ENCODE data around the gene CCHCR1. TPM values are rescaled to one million over a fixed set of nuclear protein-coding genes. Genes with fewer than 3 reads are reported as not detected.

Gene CCHCR1
- total and polyA plus RNA-seq, 2 of the 13 experiments (the other 11 are each of a cell fraction or from before 2014, with no cell fraction given), result 14.6 to 28.2 TPM

- no peak overlapping the region for H2AFZ ChIP-seq (ENCODE audit: low read length)
- H3K9ac ChIP-seq (ENCODE audit: insufficient read depth, low read depth, low read length), result no peak overlapping the region
- BruUV-seq (replicated peaks), result no TSS peak
- ATAC-seq, result no peak
- H3K4me3 ChIP-seq (replicated peaks in 1 of 3; ENCODE audit: insufficient read depth in 1 of 3, low read depth in 2 of 3, low read length in 3 of 3), result no peak overlapping the region
- no peaks in the 10 kb centered on the region for H3K9me3 ChIP-seq (ENCODE audit: low read length)
- ChIA-PET CTCF (ENCODE audit: low intra/inter-chr PET ratio, low total read pairs) (no interaction called here), POLR2A (no interaction called here)
- H4K20me1 ChIP-seq (ENCODE audit: insufficient read depth, low read length), result no peaks in the 10 kb centered on the region
- peaks cover 7% of the 10 kb centered on the region for H3K4me1 ChIP-seq (ENCODE audit: insufficient read depth, low read length)
- 21% methylated on average over 12 of the region's 12 CpGs for WGBS (ENCODE audit: low lambda C conversion rate)
- intact Hi-C loops (cut with micrococcal nuclease; ENCODE audit: unreplicated experiment) (loop anchor here (2.0 kb wide), 1 partner anchor 17 kb away; no protein-coding TSS in a partner anchor), in situ Hi-C loops (cut with HindIII; ENCODE audit: extremely low pct_ligation_motif_present, low pct_unique_long_range_greater_than_20kb) (no loop called here)
- TF ChIP-seq ZKSCAN5 (CRISPR knock-in tag; IDR thresholded peaks at IDR 0.05) (no peak), HBP1 (CRISPR knock-in tag; IDR thresholded peaks at IDR 0.05; ENCODE audit: low read depth) (no peak), TGIF2 (CRISPR knock-in tag; IDR thresholded peaks at IDR 0.05) (no peak), ZSCAN21 (CRISPR knock-in tag; IDR thresholded peaks at IDR 0.05; ENCODE audit: borderline replicate concordance) (no peak), ZMAT3 (CRISPR knock-in tag; conservative IDR thresholded peaks at IDR 0.05) (no peak), MYNN (CRISPR knock-in tag; IDR thresholded peaks at IDR 0.05; ENCODE audit: low read depth) (no peak), ZNF781 (CRISPR knock-in tag; IDR thresholded peaks at IDR 0.05; ENCODE audit: borderline replicate concordance, not compliant biosample characterization) (no peak), CSRNP2 (CRISPR knock-in tag; conservative IDR thresholded peaks at IDR 0.05; ENCODE audit: low read depth) (no peak), RBM22 (optimal IDR thresholded peaks at IDR 0.05; ENCODE audit: low read length) (no peak), NFE2 (CRISPR knock-in tag; IDR thresholded peaks at IDR 0.05) (no peak)
- no peaks in the 10 kb centered on the region for H3K79me2 ChIP-seq (ENCODE audit: insufficient read depth, low read length)
- FAIRE-seq, result no peak
- no peaks in the 10 kb centered on the region for H3K36me3 ChIP-seq (replicated peaks in 1 of 2; ENCODE audit: control insufficient read depth in 1 of 2, insufficient read depth in 2 of 2, low read length in 2 of 2)
- no peak overlapping the region for H3K27ac ChIP-seq (ENCODE audit: extremely low read length, insufficient read depth, low read length)
- DNase-seq (ENCODE audit: low spot score), result no peak
- H3K27me3 ChIP-seq (ENCODE audit: control insufficient read depth in 1 of 2, insufficient read depth in 2 of 2, low read length in 2 of 2), result peaks cover 0 to 49% of the 10 kb centered on the region in 2 experiments; a peak in 3 of 5 replicates
- H3K4me2 ChIP-seq (ENCODE audit: low read depth, low read length), result no peak overlapping the region
Measured at GRCh38 chr6:31125586-31126363, 31.8 kb downstream of the CCHCR1 start.

Data from HepG2 (cell line).